GM19035 (cell line): ENCODE results near the gene NOD2.
A peak's percentile ranks its signal among the peaks of the same experiment; 100 is the strongest.

Source experiments
- ATAC-seq: cut with Tn5 transposase; IDR thresholded peaks from one replicate; pipeline ENCODE4 v1.9.1; 2021; ENCODE audit not compliant: unreplicated experiment

NOD2 gene

GRCh38 chr16:50669741-50670140 is 23.7 kb upstream of the NOD2 start:
- no peak for ATAC-seq

GRCh38 chr16:50670476-50670875 is 22.9 kb upstream of the NOD2 start:
- ATAC-seq = no peak

- ATAC-seq = no peak
Measured at GRCh38 chr16:50671644-50672260, 21.7 kb upstream of the NOD2 start.

- no peak for ATAC-seq
Measured at GRCh38 chr16:50673496-50674275, 19.7 kb upstream of the NOD2 start.

GRCh38 chr16:50674831-50675230 is 18.6 kb upstream of the NOD2 start:
- no peak for ATAC-seq

- no peak for ATAC-seq
Measured at GRCh38 chr16:50675686-50676610, 17.5 kb upstream of the NOD2 start.

- no peak for ATAC-seq
Measured at GRCh38 chr16:50676684-50677225, 16.7 kb upstream of the NOD2 start.

GRCh38 chr16:50677351-50677750 is 16.1 kb upstream of the NOD2 start:
- no peak for ATAC-seq

- no peak for ATAC-seq
Measured at GRCh38 chr16:50678531-50678930, 14.9 kb upstream of the NOD2 start.

GRCh38 chr16:50679266-50679665 is 14.1 kb upstream of the NOD2 start:
- no peak for ATAC-seq

GRCh38 chr16:50679676-50680555 is 13.5 kb upstream of the NOD2 start:
- ATAC-seq = no peak

- no peak for ATAC-seq
Measured at GRCh38 chr16:50680556-50680893, 12.9 kb upstream of the NOD2 start.

- ATAC-seq = peak; percentile 60
Measured at GRCh38 chr16:50681021-50681885, 12.2 kb upstream of the NOD2 start, which contains the start of gene SNX20. Gene SNX20 (minus strand): TSS chr16:50681312. CDS start chr16:50677526, 3,786 bp downstream.

GRCh38 chr16:50683689-50684374 is 9.6 kb upstream of the NOD2 start:
- ATAC-seq = peak; percentile 58

GRCh38 chr16:50684823-50685461 is 8.5 kb upstream of the NOD2 start:
- ATAC-seq = no peak

GRCh38 chr16:50685462-50686063 is 7.8 kb upstream of the NOD2 start:
- ATAC-seq = no peak

- no peak for ATAC-seq
Measured at GRCh38 chr16:50688083-50688482, 5.3 kb upstream of the NOD2 start.

GRCh38 chr16:50688867-50689266 is 4.5 kb upstream of the NOD2 start:
- no peak for ATAC-seq
